ENCODE data around the gene CD28.
A peak's percentile ranks its signal among the peaks of the same experiment; 100 is the strongest.

The CD28 gene

GRCh38 chr2:203673933-203674332 lies 32.5 kb upstream of the CD28 start:
- H3K27me3 ChIP-seq (ENCODE audit: low read length), result no peaks in the 10 kb centered on the region
- no peaks in the 10 kb centered on the region for H4K20me1 ChIP-seq (ENCODE audit: low read depth, low read length)
- peak overlapping the region; percentile 83 for H3K27ac ChIP-seq (ENCODE audit: low read depth, low read length)
- H2AFZ ChIP-seq (ENCODE audit: low read depth, low read length, severe bottlenecking), result no peak overlapping the region
- peak overlapping the region; percentile 33 for H3K9ac ChIP-seq (ENCODE audit: low read length)
- peak overlapping the region; percentile 67 for H3K4me2 ChIP-seq (ENCODE audit: low read depth, low read length, poor library complexity, severe bottlenecking)
- no peaks in the 10 kb centered on the region for H3K9me3 ChIP-seq (ENCODE audit: insufficient read depth, low read length)
- H3K36me3 ChIP-seq (ENCODE audit: low read length), result peaks cover 8% of the 10 kb centered on the region; the same call in 1 of the 2 replicates
- no peaks in the 10 kb centered on the region for H3K9me2 ChIP-seq (replicated peaks; ENCODE audit: insufficient read depth, low read length)
- H3K79me2 ChIP-seq (ENCODE audit: insufficient read depth, low read length), result no peaks in the 10 kb centered on the region
- TF ChIP-seq, protein P1, sequence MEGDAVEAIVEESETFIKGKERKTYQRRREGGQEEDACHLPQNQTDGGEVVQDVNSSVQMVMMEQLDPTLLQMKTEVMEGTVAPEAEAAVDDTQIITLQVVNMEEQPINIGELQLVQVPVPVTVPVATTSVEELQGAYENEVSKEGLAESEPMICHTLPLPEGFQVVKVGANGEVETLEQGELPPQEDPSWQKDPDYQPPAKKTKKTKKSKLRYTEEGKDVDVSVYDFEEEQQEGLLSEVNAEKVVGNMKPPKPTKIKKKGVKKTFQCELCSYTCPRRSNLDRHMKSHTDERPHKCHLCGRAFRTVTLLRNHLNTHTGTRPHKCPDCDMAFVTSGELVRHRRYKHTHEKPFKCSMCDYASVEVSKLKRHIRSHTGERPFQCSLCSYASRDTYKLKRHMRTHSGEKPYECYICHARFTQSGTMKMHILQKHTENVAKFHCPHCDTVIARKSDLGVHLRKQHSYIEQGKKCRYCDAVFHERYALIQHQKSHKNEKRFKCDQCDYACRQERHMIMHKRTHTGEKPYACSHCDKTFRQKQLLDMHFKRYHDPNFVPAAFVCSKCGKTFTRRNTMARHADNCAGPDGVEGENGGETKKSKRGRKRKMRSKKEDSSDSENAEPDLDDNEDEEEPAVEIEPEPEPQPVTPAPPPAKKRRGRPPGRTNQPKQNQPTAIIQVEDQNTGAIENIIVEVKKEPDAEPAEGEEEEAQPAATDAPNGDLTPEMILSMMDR (IDR thresholded peaks at IDR 0.05; ENCODE audit: insufficient read depth, low read length, poor library complexity, severe bottlenecking), result no peak
- TF ChIP-seq EZH2phosphoT487 (conservative IDR thresholded peaks at IDR 0.05; ENCODE audit: low read length), result no peak
- peak overlapping the region; percentile 33 for H3K4me3 ChIP-seq (ENCODE audit: insufficient read depth, low read length, poor library complexity, severe bottlenecking)
- H3F3A ChIP-seq (ENCODE audit: insufficient read depth), result peaks cover 10% of the 10 kb centered on the region

- no peaks in the 10 kb centered on the region for H3K9me2 ChIP-seq (replicated peaks; ENCODE audit: insufficient read depth, low read length)
- H3F3A ChIP-seq (ENCODE audit: insufficient read depth), result peaks cover 10% of the 10 kb centered on the region
- no peak overlapping the region for H3K9ac ChIP-seq (ENCODE audit: low read length)
- no peaks in the 10 kb centered on the region for H3K9me3 ChIP-seq (ENCODE audit: insufficient read depth, low read length)
- no peak overlapping the region for H3K27ac ChIP-seq (ENCODE audit: low read depth, low read length)
- peaks cover 8% of the 10 kb centered on the region; the same call in 1 of the 2 replicates for H3K36me3 ChIP-seq (ENCODE audit: low read length)
- no peaks in the 10 kb centered on the region for H3K27me3 ChIP-seq (ENCODE audit: low read length)
- TF ChIP-seq EZH2phosphoT487 (conservative IDR thresholded peaks at IDR 0.05; ENCODE audit: low read length), result no peak
- TF ChIP-seq, protein P1 (IDR thresholded peaks at IDR 0.05; ENCODE audit: insufficient read depth, low read length, poor library complexity, severe bottlenecking), result no peak
- H3K4me3 ChIP-seq (ENCODE audit: insufficient read depth, low read length, poor library complexity, severe bottlenecking), result no peak overlapping the region
- H4K20me1 ChIP-seq (ENCODE audit: low read depth, low read length), result no peaks in the 10 kb centered on the region
- no peak overlapping the region for H3K4me2 ChIP-seq (ENCODE audit: low read depth, low read length, poor library complexity, severe bottlenecking)
- H2AFZ ChIP-seq (ENCODE audit: low read depth, low read length, severe bottlenecking), result no peak overlapping the region
- H3K79me2 ChIP-seq (ENCODE audit: insufficient read depth, low read length), result no peaks in the 10 kb centered on the region
These were observed 31.4 kb upstream of the CD28 start for GRCh38 chr2:203675086-203675485.

GRCh38 chr2:203678971-203679370 lies 27.5 kb upstream of the CD28 start:
- H3K36me3 ChIP-seq (ENCODE audit: low read length), result no peaks in the 10 kb centered on the region
- H3K27ac ChIP-seq (ENCODE audit: low read depth, low read length), result no peak overlapping the region
- H3K9ac ChIP-seq (ENCODE audit: low read length), result no peak overlapping the region

GRCh38 chr2:203679401-203679800 lies 27.0 kb upstream of the CD28 start:
- Histone ChIP-seq H4K20me1 (ENCODE audit: low read depth, low read length) (no peaks in the 10 kb centered on the region), H3K36me3 (ENCODE audit: low read length) (no peaks in the 10 kb centered on the region), H3K4me2 (ENCODE audit: low read depth, low read length, poor library complexity, severe bottlenecking) (no peak overlapping the region), H3K4me3 (ENCODE audit: insufficient read depth, low read length, poor library complexity, severe bottlenecking) (no peak overlapping the region), H3K79me2 (ENCODE audit: insufficient read depth, low read length) (no peaks in the 10 kb centered on the region), H3K9me3 (ENCODE audit: insufficient read depth, low read length) (no peaks in the 10 kb centered on the region), H3K27ac (ENCODE audit: low read depth, low read length) (no peak overlapping the region), H3K27me3 (ENCODE audit: low read length) (no peaks in the 10 kb centered on the region), H3K9me2 (replicated peaks; ENCODE audit: insufficient read depth, low read length) (no peaks in the 10 kb centered on the region), H3K9ac (ENCODE audit: low read length) (no peak overlapping the region), H3F3A (ENCODE audit: insufficient read depth) (peaks cover under 1% of the 10 kb centered on the region; the same call in 1 of the 2 replicates), H2AFZ (ENCODE audit: low read depth, low read length, severe bottlenecking) (no peak overlapping the region)
- TF ChIP-seq, protein P1 (IDR thresholded peaks at IDR 0.05; ENCODE audit: insufficient read depth, low read length, poor library complexity, severe bottlenecking), result no peak
- no peak for TF ChIP-seq EZH2phosphoT487 (conservative IDR thresholded peaks at IDR 0.05; ENCODE audit: low read length)

More at GRCh38 chr2:203678971-203679370, 27.5 kb upstream of the CD28 start:
- Histone ChIP-seq H3K9me2 (replicated peaks; ENCODE audit: insufficient read depth, low read length) (no peaks in the 10 kb centered on the region), H3K79me2 (ENCODE audit: insufficient read depth, low read length) (no peaks in the 10 kb centered on the region), H2AFZ (ENCODE audit: low read depth, low read length, severe bottlenecking) (no peak overlapping the region), H3K4me3 (ENCODE audit: insufficient read depth, low read length, poor library complexity, severe bottlenecking) (no peak overlapping the region), H3K27me3 (ENCODE audit: low read length) (no peaks in the 10 kb centered on the region), H3K4me2 (ENCODE audit: low read depth, low read length, poor library complexity, severe bottlenecking) (no peak overlapping the region), H4K20me1 (ENCODE audit: low read depth, low read length) (no peaks in the 10 kb centered on the region), H3F3A (ENCODE audit: insufficient read depth) (peaks cover 4% of the 10 kb centered on the region; the same call in 1 of the 2 replicates), H3K9me3 (ENCODE audit: insufficient read depth, low read length) (no peaks in the 10 kb centered on the region)
- no peak for TF ChIP-seq EZH2phosphoT487 (conservative IDR thresholded peaks at IDR 0.05; ENCODE audit: low read length)

Measured in SU-DHL-6 (cell line).